ENCODE measurements around the gene NR6A1. TPM values are rescaled to one million over a fixed set of nuclear protein-coding genes. Genes with fewer than 3 reads are reported as not detected.
A peak's percentile ranks its signal among the peaks of the same experiment; 100 is the strongest.

The NR6A1 gene
- total and polyA plus RNA-seq, 11 donors: 0.65 to 5.7 (median 1.6) TPM

GRCh38 chr9:124758061-124758460, 13.1 kb downstream of the NR6A1 start:
- H3K4me1 ChIP-seq: peaks cover 0 to 16% (median 0%) of the 10 kb centered on the region in 12 donors
- H3K27ac ChIP-seq: peak overlapping the region in 1 of 12 donors; percentile 63
- H3K9me3 ChIP-seq: no peaks in the 10 kb centered on the region
- TF ChIP-seq POLR2A (IDR thresholded peaks at IDR 0.05): no peak
- TF ChIP-seq CTCF (IDR thresholded peaks at IDR 0.05): no peak
- peak overlapping the region in 2 of 12 donors; percentile 8 to 10 for H3K4me3 ChIP-seq
- H3K27me3 ChIP-seq: peaks cover 0 to 40% (median 0%) of the 10 kb centered on the region in 9 donors
- ATAC-seq (peak in 3 of 4 donors; percentile 34 to 61 (median 42)), DNase-seq (peak in 1 of 5 donors; percentile 26)
- H3K36me3 ChIP-seq: no peaks in the 10 kb centered on the region
- intact Hi-C loops (cut with DNase I): loop anchor here in 1 of 10 donors (5.0 kb wide), 1 partner anchor 146 kb away; no protein-coding TSS in a partner anchor
- WGBS, 4 donors: 27 to 40% (median 31%) methylated on average over 3 of the region's 3 CpGs

GRCh38 chr9:124757616-124758015, 13.5 kb downstream of the NR6A1 start:
- ATAC-seq: peak in 1 of 4 donors; percentile 18
- peaks cover 0 to 36% (median 0%) of the 10 kb centered on the region in 9 donors for H3K27me3 ChIP-seq

GRCh38 chr9:124756011-124756410, 15.1 kb downstream of the NR6A1 start:
- intact Hi-C loops (cut with DNase I): loop anchor here in 1 of 10 donors (5.0 kb wide), 1 partner anchor 144 kb away; no protein-coding TSS in a partner anchor
- 91 to 95% (median 95%) methylated on average over 2 of the region's 2 CpGs for WGBS, 4 donors
- Histone ChIP-seq H3K9me3 (no peaks in the 10 kb centered on the region), H3K4me3 (no peak overlapping the region), H3K27me3 (peaks cover 0 to 32% (median 0%) of the 10 kb centered on the region in 9 donors), H3K27ac (no peak overlapping the region), H3K36me3 (no peaks in the 10 kb centered on the region), H3K4me1 (peaks cover 0 to 16% (median 0%) of the 10 kb centered on the region in 12 donors)
- ATAC-seq (no peak), DNase-seq (no peak)
- no peak for TF ChIP-seq POLR2A (IDR thresholded peaks at IDR 0.05)
- no peak for TF ChIP-seq CTCF (IDR thresholded peaks at IDR 0.05)

More at GRCh38 chr9:124757616-124758015, 13.5 kb downstream of the NR6A1 start:
- H3K4me3 ChIP-seq: peak overlapping the region in 2 of 12 donors; percentile 8 to 10
- TF ChIP-seq POLR2A (IDR thresholded peaks at IDR 0.05): no peak
- no peak for TF ChIP-seq CTCF (IDR thresholded peaks at IDR 0.05)
- no peak overlapping the region for H3K27ac ChIP-seq
- H3K4me1 ChIP-seq: peaks cover 0 to 16% (median 0%) of the 10 kb centered on the region in 12 donors
- no peaks in the 10 kb centered on the region for H3K36me3 ChIP-seq
- no peak for DNase-seq
- 22 to 38% (median 31%) methylated on average over 6 of the region's 6 CpGs for WGBS, 4 donors
- intact Hi-C loops (cut with DNase I): loop anchor here in 1 of 10 donors (5.0 kb wide), 1 partner anchor 145 kb away; no protein-coding TSS in a partner anchor
- no peaks in the 10 kb centered on the region for H3K9me3 ChIP-seq

- Histone ChIP-seq H3K27me3 (peaks cover 0 to 32% (median 0%) of the 10 kb centered on the region in 9 donors), H3K4me3 (no peak overlapping the region), H3K36me3 (no peaks in the 10 kb centered on the region), H3K4me1 (peaks cover 0 to 16% (median 0%) of the 10 kb centered on the region in 12 donors), H3K9me3 (no peaks in the 10 kb centered on the region), H3K27ac (no peak overlapping the region)
- TF ChIP-seq POLR2A (IDR thresholded peaks at IDR 0.05): no peak
- TF ChIP-seq CTCF (IDR thresholded peaks at IDR 0.05): no peak
- intact Hi-C loops (cut with DNase I): loop anchor here in 1 of 10 donors (5.0 kb wide), 1 partner anchor 143 kb away; no protein-coding TSS in a partner anchor
- DNase-seq: no peak
- WGBS, 4 donors: 65 to 74% (median 69%) methylated on average over 3 of the region's 3 CpGs
- no peak for ATAC-seq
Observed at GRCh38 chr9:124755061-124755460, 16.1 kb downstream of the NR6A1 start.
